GM12874 (cell line): ENCODE data around the gene NAP1L5.

Experiments
- CTCF ChIP-seq: IDR thresholded peaks from 2 replicates; pipeline ENCODE4 v1.5.1; 2011; ENCODE audit warnings: low read depth, mild to moderate bottlenecking, control low read depth, low read length, moderate library complexity; ENCODE audit not compliant: insufficient read depth

The NAP1L5 gene

GRCh38 chr4:88690355-88690754 is 7.3 kb downstream of the NAP1L5 start:
- TF ChIP-seq CTCF: no peak

DNA sequence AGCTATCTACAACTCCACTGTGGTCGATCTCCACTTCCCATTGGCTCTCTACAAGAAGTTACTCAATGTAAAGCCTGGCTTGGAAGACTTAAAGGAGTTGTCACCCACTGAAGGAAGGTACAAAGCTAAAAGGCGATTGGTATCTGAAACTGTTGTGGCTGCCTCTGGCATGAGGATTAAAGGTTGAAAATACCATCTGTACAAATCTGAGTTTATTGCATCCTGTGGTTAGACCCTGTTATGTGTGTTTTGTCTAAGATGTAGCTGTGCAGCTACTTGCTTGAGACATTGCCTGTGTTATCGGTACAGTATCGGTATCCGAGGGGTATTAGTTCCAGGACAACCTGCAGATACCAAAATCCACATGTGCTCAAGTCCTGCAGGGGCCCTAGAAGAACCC is 16.4 kb downstream of the NAP1L5 start:
- no peak for TF ChIP-seq CTCF

DNA sequence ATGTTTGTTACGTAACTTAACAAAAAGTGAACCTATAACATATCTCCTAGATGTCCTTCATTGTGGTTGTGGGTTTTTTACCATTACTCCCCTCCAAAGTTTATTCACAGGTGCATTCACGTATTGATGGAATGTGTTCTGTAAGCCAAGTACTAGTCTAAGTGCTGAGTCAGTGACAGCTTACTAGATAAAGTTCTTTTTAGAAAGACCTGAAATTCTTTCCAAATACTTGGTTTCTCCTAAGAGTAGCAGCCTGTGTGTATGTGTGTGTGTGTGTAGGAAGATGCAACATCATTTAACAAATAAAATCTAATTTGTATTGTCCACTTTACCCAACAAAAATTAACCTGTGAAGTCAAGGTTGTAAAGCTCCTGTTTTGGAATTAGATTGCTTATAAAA is 22.1 kb downstream of the NAP1L5 start:
- no peak for TF ChIP-seq CTCF

DNA sequence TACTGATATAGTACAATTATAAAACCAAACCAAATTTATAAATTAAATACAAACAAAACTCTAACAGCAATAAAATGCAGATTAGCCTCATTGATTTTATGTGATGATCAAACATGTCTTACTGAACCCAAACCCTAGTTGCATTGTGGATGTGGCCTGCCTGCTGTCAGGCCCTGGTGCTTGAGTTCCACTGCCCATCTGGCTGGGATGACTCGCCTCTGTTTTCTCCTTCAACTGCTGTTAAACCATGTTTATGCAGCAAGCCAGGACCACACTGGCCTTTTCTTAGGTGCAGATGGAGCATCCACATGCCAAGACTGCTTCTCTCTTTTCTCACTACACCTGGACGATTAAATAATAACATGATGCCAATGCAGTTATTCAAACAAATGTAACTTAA is 22.6 kb downstream of the NAP1L5 start:
- TF ChIP-seq CTCF: no peak

DNA sequence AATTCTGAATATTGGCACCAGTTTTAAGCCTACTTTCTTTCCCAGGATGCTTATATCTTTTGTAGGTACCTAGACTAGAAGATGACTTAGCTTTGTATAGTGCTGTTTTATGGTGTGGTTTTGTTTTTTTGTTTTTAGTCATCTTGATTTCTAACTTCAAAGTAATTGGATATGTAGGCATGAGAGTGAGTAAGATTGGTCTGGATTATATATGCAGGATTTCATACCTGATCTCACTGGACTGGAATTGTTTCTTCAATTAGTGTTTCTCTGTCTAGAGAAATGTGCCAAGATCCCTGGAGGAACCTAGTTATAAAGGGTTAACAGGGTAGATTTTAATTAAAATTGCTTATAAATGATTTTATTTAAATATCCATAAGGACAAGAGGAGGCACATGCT is 23.1 kb downstream of the NAP1L5 start:
- TF ChIP-seq CTCF: no peak

- no peak for TF ChIP-seq CTCF
Observed at GRCh38 chr4:88673886-88674285, 23.7 kb downstream of the NAP1L5 start.

GRCh38 chr4:88672987-88673386 is 24.6 kb downstream of the NAP1L5 start:
- TF ChIP-seq CTCF: peak; percentile 51

GRCh38 chr4:88661739-88662138 is 35.9 kb downstream of the NAP1L5 start:
- no peak for TF ChIP-seq CTCF
